ENCODE results near the gene SCAMP4.

Gene SCAMP4

DNA sequence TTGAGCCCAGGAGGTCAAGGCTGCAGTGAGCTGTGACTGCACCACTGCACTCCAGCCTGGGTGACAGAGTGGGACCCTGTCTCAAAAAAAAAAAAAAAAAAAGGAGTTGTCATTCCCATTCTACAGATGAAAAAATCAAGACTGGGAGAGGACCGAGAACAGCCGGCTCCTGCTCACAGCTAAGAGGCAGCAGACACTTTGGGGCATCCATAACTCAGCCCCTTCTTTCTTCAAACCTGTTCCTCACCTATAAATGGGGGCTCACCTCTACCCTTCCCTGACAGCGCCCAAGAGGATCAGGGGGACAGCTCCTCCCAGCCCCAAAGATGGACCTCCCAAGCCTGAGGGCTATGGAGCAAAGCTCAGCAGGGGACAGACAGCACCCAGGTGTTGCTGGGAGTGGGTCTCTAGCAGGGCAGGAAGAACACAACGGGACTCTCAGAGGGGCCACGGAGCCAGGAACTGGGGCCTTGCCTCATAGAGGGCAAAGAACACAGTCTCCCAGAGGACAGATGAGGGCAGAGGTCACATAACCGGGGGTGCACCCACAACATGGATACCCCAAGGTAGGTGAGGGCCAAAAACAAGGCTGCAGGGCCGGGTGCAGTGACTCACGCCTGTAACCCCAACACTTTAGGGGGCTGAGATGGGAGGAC is 38.4 kb upstream of the SCAMP4 start:
- TF ChIP-seq, protein P1, sequence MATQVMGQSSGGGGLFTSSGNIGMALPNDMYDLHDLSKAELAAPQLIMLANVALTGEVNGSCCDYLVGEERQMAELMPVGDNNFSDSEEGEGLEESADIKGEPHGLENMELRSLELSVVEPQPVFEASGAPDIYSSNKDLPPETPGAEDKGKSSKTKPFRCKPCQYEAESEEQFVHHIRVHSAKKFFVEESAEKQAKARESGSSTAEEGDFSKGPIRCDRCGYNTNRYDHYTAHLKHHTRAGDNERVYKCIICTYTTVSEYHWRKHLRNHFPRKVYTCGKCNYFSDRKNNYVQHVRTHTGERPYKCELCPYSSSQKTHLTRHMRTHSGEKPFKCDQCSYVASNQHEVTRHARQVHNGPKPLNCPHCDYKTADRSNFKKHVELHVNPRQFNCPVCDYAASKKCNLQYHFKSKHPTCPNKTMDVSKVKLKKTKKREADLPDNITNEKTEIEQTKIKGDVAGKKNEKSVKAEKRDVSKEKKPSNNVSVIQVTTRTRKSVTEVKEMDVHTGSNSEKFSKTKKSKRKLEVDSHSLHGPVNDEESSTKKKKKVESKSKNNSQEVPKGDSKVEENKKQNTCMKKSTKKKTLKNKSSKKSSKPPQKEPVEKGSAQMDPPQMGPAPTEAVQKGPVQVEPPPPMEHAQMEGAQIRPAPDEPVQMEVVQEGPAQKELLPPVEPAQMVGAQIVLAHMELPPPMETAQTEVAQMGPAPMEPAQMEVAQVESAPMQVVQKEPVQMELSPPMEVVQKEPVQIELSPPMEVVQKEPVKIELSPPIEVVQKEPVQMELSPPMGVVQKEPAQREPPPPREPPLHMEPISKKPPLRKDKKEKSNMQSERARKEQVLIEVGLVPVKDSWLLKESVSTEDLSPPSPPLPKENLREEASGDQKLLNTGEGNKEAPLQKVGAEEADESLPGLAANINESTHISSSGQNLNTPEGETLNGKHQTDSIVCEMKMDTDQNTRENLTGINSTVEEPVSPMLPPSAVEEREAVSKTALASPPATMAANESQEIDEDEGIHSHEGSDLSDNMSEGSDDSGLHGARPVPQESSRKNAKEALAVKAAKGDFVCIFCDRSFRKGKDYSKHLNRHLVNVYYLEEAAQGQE (IDR thresholded peaks at IDR 0.05; ENCODE audit: insufficient replicate concordance, low read depth): no peak
- TF ChIP-seq POLR2AphosphoS5 (IDR thresholded peaks at IDR 0.05; ENCODE audit: low read depth): no peak
- TF ChIP-seq GABPA (IDR thresholded peaks at IDR 0.05; ENCODE audit: low read depth): no peak
- no peak for TF ChIP-seq CTCF (IDR thresholded peaks at IDR 0.05; ENCODE audit: insufficient read depth, low read length)
- no peak for TF ChIP-seq SPI1 (IDR thresholded peaks at IDR 0.05; ENCODE audit: borderline replicate concordance, low read depth)
- Histone ChIP-seq H3K4me3 (replicated peaks; ENCODE audit: insufficient read depth, low read length) (no peak overlapping the region), H3K27ac (replicated peaks) (no peak overlapping the region), H3K27me3 (ENCODE audit: insufficient read depth, poor library complexity, severe bottlenecking) (no peaks in the 10 kb centered on the region)
- DNase-seq (ENCODE audit: low read depth in 1 of 2, low spot score in 1 of 2): no peak

- no peaks in the 10 kb centered on the region for H3K27me3 ChIP-seq (ENCODE audit: insufficient read depth, poor library complexity, severe bottlenecking)
- DNase-seq (ENCODE audit: low read depth in 1 of 2, low spot score in 1 of 2): no peak
- H3K4me3 ChIP-seq (replicated peaks; ENCODE audit: insufficient read depth, low read length): no peak overlapping the region
- no peak for TF ChIP-seq GABPA (IDR thresholded peaks at IDR 0.05; ENCODE audit: low read depth)
- no peak for TF ChIP-seq SPI1 (IDR thresholded peaks at IDR 0.05; ENCODE audit: borderline replicate concordance, low read depth)
- no peak for TF ChIP-seq CTCF (IDR thresholded peaks at IDR 0.05; ENCODE audit: insufficient read depth, low read length)
- TF ChIP-seq, protein P1 (IDR thresholded peaks at IDR 0.05; ENCODE audit: insufficient replicate concordance, low read depth): no peak
- TF ChIP-seq POLR2AphosphoS5 (IDR thresholded peaks at IDR 0.05; ENCODE audit: low read depth): no peak
- H3K27ac ChIP-seq (replicated peaks): no peak overlapping the region
Observed at GRCh38 chr19:1867349-1867724, 37.9 kb upstream of the SCAMP4 start.

GRCh38 chr19:1868971-1869370 is 36.2 kb upstream of the SCAMP4 start:
- TF ChIP-seq GABPA (IDR thresholded peaks at IDR 0.05; ENCODE audit: low read depth): no peak
- no peak for TF ChIP-seq CTCF (IDR thresholded peaks at IDR 0.05; ENCODE audit: insufficient read depth, low read length)
- no peak for TF ChIP-seq POLR2AphosphoS5 (IDR thresholded peaks at IDR 0.05; ENCODE audit: low read depth)
- TF ChIP-seq, protein P1 (IDR thresholded peaks at IDR 0.05; ENCODE audit: insufficient replicate concordance, low read depth): no peak
- no peak for TF ChIP-seq SPI1 (IDR thresholded peaks at IDR 0.05; ENCODE audit: borderline replicate concordance, low read depth)
- no peaks in the 10 kb centered on the region for H3K27me3 ChIP-seq (ENCODE audit: insufficient read depth, poor library complexity, severe bottlenecking)
- no peak overlapping the region for H3K4me3 ChIP-seq (replicated peaks; ENCODE audit: insufficient read depth, low read length)
- no peak for DNase-seq (ENCODE audit: low read depth in 1 of 2, low spot score in 1 of 2)
- H3K27ac ChIP-seq (replicated peaks): no peak overlapping the region
